NCI-H226 (cell line): Measurements from ENCODE around the gene HADHB.
"Not testable (repeated sequence)": the region's sequence is repeated elsewhere in the genome, so short reads cannot be mapped to it uniquely, and the experiment has no call there.

Experiments
- DNase-seq: peaks from one replicate; pipeline ENCODE4 v3.0.0-alpha.2; 2015

The HADHB gene

GRCh38 chr2:26245810-26246209 lies 1.1 kb downstream of the HADHB start:
- no peak for DNase-seq

GRCh38 chr2:26246818-26247217 lies 2.1 kb downstream of the HADHB start:
- no peak for DNase-seq

GRCh38 chr2:26249625-26250024 lies 4.9 kb downstream of the HADHB start:
- no peak for DNase-seq

GRCh38 chr2:26251893-26252292 lies 7.2 kb downstream of the HADHB start:
- no peak for DNase-seq

- no peak for DNase-seq
These were observed 11.1 kb downstream of the HADHB start for GRCh38 chr2:26255759-26256384.

GRCh38 chr2:26258836-26259235 lies 14.1 kb downstream of the HADHB start:
- DNase-seq = not testable (repeated sequence)

GRCh38 chr2:26268213-26268612 lies 23.5 kb downstream of the HADHB start:
- peak; percentile 76 for DNase-seq

GRCh38 chr2:26268670-26269385 lies 24.1 kb downstream of the HADHB start:
- DNase-seq = peak; percentile 12

GRCh38 chr2:26269571-26270158 lies 24.9 kb downstream of the HADHB start:
- DNase-seq = no peak

GRCh38 chr2:26270373-26270772 lies 25.6 kb downstream of the HADHB start:
- DNase-seq = no peak

GRCh38 chr2:26273501-26273900 lies 28.8 kb downstream of the HADHB start:
- no peak for DNase-seq

GRCh38 chr2:26274058-26274613 lies 29.4 kb downstream of the HADHB start:
- peak; percentile 59 for DNase-seq

GRCh38 chr2:26276484-26277227 lies 31.9 kb downstream of the HADHB start:
- DNase-seq = no peak

- no peak for DNase-seq
These were observed 35.1 kb downstream of the HADHB start for GRCh38 chr2:26279886-26280285.

GRCh38 chr2:26281226-26281625 lies 36.5 kb downstream of the HADHB start:
- DNase-seq = no peak

GRCh38 chr2:26283606-26284005 lies 38.9 kb downstream of the HADHB start:
- no peak for DNase-seq

- peak; percentile 59 for DNase-seq
These were observed 39.4 kb downstream of the HADHB start for GRCh38 chr2:26284132-26284531.

- DNase-seq = no peak
These were observed 41.2 kb downstream of the HADHB start for GRCh38 chr2:26285931-26286330.

- DNase-seq = no peak
These were observed 45.3 kb downstream of the HADHB start for GRCh38 chr2:26290001-26290400.

GRCh38 chr2:26292646-26293045 lies 47.9 kb downstream of the HADHB start:
- DNase-seq = no peak

- no peak for DNase-seq
These were observed 50.8 kb downstream of the HADHB start for GRCh38 chr2:26295511-26295910.

GRCh38 chr2:26297061-26297460 lies 52.3 kb downstream of the HADHB start:
- no peak for DNase-seq

- DNase-seq = no peak
These were observed 53.5 kb downstream of the HADHB start for GRCh38 chr2:26298286-26298637.
